IMR-90 (cell line): Measurements from ENCODE around the gene PLEKHH2. TPM values are rescaled to one million over a fixed set of nuclear protein-coding genes. Genes with fewer than 3 reads are reported as not detected.
A peak's percentile ranks its signal among the peaks of the same experiment; 100 is the strongest.

ENCODE experiments used
- ATAC-seq: fragments of 200-7000 bp; cut with Tn5 transposase; 2 replicates; pipeline ENCODE4 v1.9.1; 2020; ENCODE audit warnings: low read depth, mild to moderate bottlenecking, moderate library complexity
- BruUV-seq: library from RNA; stranded (reverse); fragments of 400-500 nt; replicated peaks from 2 replicates; lab custom pipeline; 2021; lab: Mats Ljungman, UMichigan
- CTCF ChIA-PET: fragments of 300-600 bp; formaldehyde crosslinking; extraction: SDS; loops from one replicate; lab custom pipeline; 2021; ENCODE audit warnings: antibody characterized with exemption; lab: Yijun Ruan, JAX
- POLR2A ChIA-PET: fragments of 300-600 bp; sonication (Branson Sonifier 250); formaldehyde crosslinking; loops from one replicate; lab custom pipeline; 2022; ENCODE audit warnings: antibody characterized with exemption; ENCODE audit not compliant: unreplicated experiment; lab: Charles Lee
- DNase-seq: peaks from one replicate; pipeline ENCODE4 v3.0.0; 2013
- H2AFZ ChIP-seq: replicated peaks from 2 replicates; pipeline ENCODE3; 2013; ENCODE audit warnings: low read length, mild to moderate bottlenecking; ENCODE audit not compliant: poor library complexity
- H2AK5ac ChIP-seq: 2 replicates; pipeline ENCODE4 v1.6.1; 2013; ENCODE audit warnings: low read depth, low read length, inconsistent platforms
- H2AK9ac ChIP-seq: replicated peaks from 2 replicates; pipeline ENCODE3; 2013; ENCODE audit warnings: mild to moderate bottlenecking, low read depth, low read length, moderate library complexity; ENCODE audit not compliant: poor library complexity
- H2BK120ac ChIP-seq: 2 replicates; pipeline ENCODE4 v1.6.1; 2013; ENCODE audit warnings: low read depth, low read length, inconsistent platforms
- H2BK15ac ChIP-seq: 3 replicates; pipeline ENCODE4 v1.6.1; 2013; ENCODE audit warnings: low read depth, low read length, inconsistent platforms
- H2BK20ac ChIP-seq: 2 replicates; pipeline ENCODE4 v1.6.1; 2013; ENCODE audit warnings: low read depth, mild to moderate bottlenecking, inconsistent platforms, low read length, moderate library complexity
- H2BK5ac ChIP-seq: 2 replicates; pipeline ENCODE4 v1.6.1; 2013; ENCODE audit warnings: mild to moderate bottlenecking, low read depth, low read length, inconsistent platforms; ENCODE audit not compliant: poor library complexity, severe bottlenecking
- H3K14ac ChIP-seq: replicated peaks from 2 replicates; pipeline ENCODE4 v1.6.1; 2013; ENCODE audit warnings: low read depth, low read length, inconsistent platforms
- H3K18ac ChIP-seq: 2 replicates; pipeline ENCODE4 v1.6.1; 2013; ENCODE audit warnings: low read depth, low read length, control low read depth
- H3K23ac ChIP-seq: 2 replicates; pipeline ENCODE4 v1.6.1; 2013; ENCODE audit warnings: low read depth, low read length, inconsistent platforms
- H3K27ac ChIP-seq: 2 replicates; pipeline ENCODE4 v1.5.1; 2013; ENCODE audit warnings: mild to moderate bottlenecking, control low read depth, low read length; ENCODE audit not compliant: insufficient read depth
- H3K27me3 ChIP-seq: 2 replicates; pipeline ENCODE4 v1.6.1; 2013; ENCODE audit warnings: low read length; ENCODE audit not compliant: control insufficient read depth, insufficient read depth
- H3K36me3 ChIP-seq: 2 replicates; pipeline ENCODE4 v1.6.1; 2013; ENCODE audit warnings: low read length, mixed read lengths; ENCODE audit not compliant: control insufficient read depth, insufficient read depth
- H3K4ac ChIP-seq: 2 replicates; pipeline ENCODE4 v1.6.1; 2013; ENCODE audit warnings: low read depth, low read length, inconsistent platforms
- H3K4me1 ChIP-seq: 2 replicates; pipeline ENCODE4 v1.6.1; 2013; ENCODE audit warnings: low read length, mixed read lengths; ENCODE audit not compliant: control insufficient read depth, insufficient read depth
- H3K4me2 ChIP-seq: 2 replicates; pipeline ENCODE4 v1.6.1; 2013; ENCODE audit warnings: low read depth, mild to moderate bottlenecking, control low read depth, low read length, moderate library complexity
- H3K4me3 ChIP-seq: 2 replicates; pipeline ENCODE4 v1.5.1; 2013; ENCODE audit warnings: low read depth, mild to moderate bottlenecking, control low read depth, low read length, moderate library complexity; ENCODE audit not compliant: insufficient read depth
- H3K56ac ChIP-seq: 2 replicates; pipeline ENCODE4 v1.6.1; 2013; ENCODE audit warnings: low read length, inconsistent platforms; ENCODE audit not compliant: insufficient read depth; ENCODE audit errors: extremely low read depth
- H3K79me1 ChIP-seq, 2 experiments: 2 replicates each; pipeline ENCODE4 v1.6.1; 2013; ENCODE audit warnings: low read length in 2 of 2, inconsistent platforms in 1 of 2, low read depth in 1 of 2
- H3K9ac ChIP-seq: 2 replicates; pipeline ENCODE4 v1.6.1; 2013; ENCODE audit warnings: low read depth, low read length, control low read depth
- H3K9me1 ChIP-seq: 2 replicates; pipeline ENCODE4 v1.6.1; 2013; ENCODE audit warnings: low read length, inconsistent platforms; ENCODE audit not compliant: insufficient read depth
- H3K9me3 ChIP-seq: 2 replicates; pipeline ENCODE4 v1.6.1; 2013; ENCODE audit warnings: low read length; ENCODE audit not compliant: control insufficient read depth, insufficient read depth
- H4K20me1 ChIP-seq: 2 replicates; pipeline ENCODE4 v1.6.1; 2013; ENCODE audit warnings: low read length, inconsistent platforms; ENCODE audit not compliant: insufficient read depth
- H4K5ac ChIP-seq: 2 replicates; pipeline ENCODE4 v1.6.1; 2013; ENCODE audit warnings: mild to moderate bottlenecking, low read depth, low read length, control low read depth
- H4K8ac ChIP-seq, 2 experiments: 2 replicates each; pipeline ENCODE4 v1.6.1; 2013; ENCODE audit warnings: low read depth in 2 of 2, low read length in 2 of 2, control low read depth in 1 of 2, inconsistent platforms in 1 of 2
- H4K91ac ChIP-seq: 2 replicates; pipeline ENCODE4 v1.6.1; 2013; ENCODE audit warnings: low read depth, low read length, inconsistent platforms; ENCODE audit not compliant: insufficient read depth
- BHLHE40 ChIP-seq: fragments of 150-350 bp; IDR thresholded peaks from 2 replicates; pipeline ENCODE4 v1.6.1; 2016; ENCODE audit warnings: mild to moderate bottlenecking, low read depth, low read length
- CEBPB ChIP-seq: IDR thresholded peaks from 2 replicates; pipeline ENCODE4 v1.6.1; 2012; ENCODE audit warnings: low read depth, low read length, improper control_type of control experiment
- CHD1 ChIP-seq: IDR thresholded peaks from 2 replicates; pipeline ENCODE4 v1.6.1; 2012; ENCODE audit warnings: low read depth, low read length, improper control_type of control experiment
- FOS ChIP-seq: fragments of 150-350 bp; IDR thresholded peaks from 2 replicates; pipeline ENCODE4 v1.6.1; 2016; ENCODE audit warnings: low read depth, low read length
- MAFK ChIP-seq: IDR thresholded peaks from 2 replicates; pipeline ENCODE4 v1.6.1; 2012; ENCODE audit warnings: low read depth, low read length, improper control_type of control experiment
- MAZ ChIP-seq: IDR thresholded peaks from 2 replicates; pipeline ENCODE4 v1.6.1; 2012; ENCODE audit warnings: low read depth, mild to moderate bottlenecking, low read length, improper control_type of control experiment, moderate library complexity, borderline replicate concordance
- MXI1 ChIP-seq: IDR thresholded peaks from 2 replicates; pipeline ENCODE4 v1.6.1; 2012; ENCODE audit warnings: low read depth, mild to moderate bottlenecking, low read length, moderate library complexity, borderline replicate concordance
- NFE2L2 ChIP-seq: fragments of 150-350 bp; IDR thresholded peaks from 2 replicates; pipeline ENCODE4 v1.6.1; 2016; ENCODE audit warnings: low read depth, mild to moderate bottlenecking, low read length
- POLR2A ChIP-seq: IDR thresholded peaks from 2 replicates; pipeline ENCODE4 v1.6.1; 2012; ENCODE audit warnings: mild to moderate bottlenecking, low read depth, low read length
- RAD21 ChIP-seq: IDR thresholded peaks from 2 replicates; pipeline ENCODE4 v1.6.1; 2012; ENCODE audit warnings: low read length, improper control_type of control experiment
- RCOR1 ChIP-seq: IDR thresholded peaks from 2 replicates; pipeline ENCODE4 v1.6.1; 2012; ENCODE audit warnings: mild to moderate bottlenecking, low read length, improper control_type of control experiment; ENCODE audit not compliant: insufficient replicate concordance
- RFX5 ChIP-seq: IDR thresholded peaks from 2 replicates; pipeline ENCODE4 v1.8.0; 2012; ENCODE audit warnings: low read depth, mild to moderate bottlenecking, low read length, moderate library complexity
- SMC3 ChIP-seq: fragments of 150-350 bp; IDR thresholded peaks from 2 replicates; pipeline ENCODE4 v1.6.1; 2016; ENCODE audit warnings: low read depth, mild to moderate bottlenecking, antibody characterized with exemption, low read length, moderate library complexity
- WGBS, 2 experiments: methylation state at CpG; one replicate each; pipeline versions ENCODE4 v1.1.5 to v1.1.7; 2013; ENCODE audit warnings: missing lambda C conversion rate in 2 of 2; ENCODE audit not compliant: insufficient read length in 1 of 2; ENCODE audit errors: extremely low coverage in 2 of 2; 5-methylcytosine and 5-hydroxymethylcytosine counted together
- dilution Hi-C: fragments of 300-500 bp; cut with HindIII; formaldehyde crosslinking; loops from one replicate; pipeline ENCODE4 v1.14.3; 2018; ENCODE audit warnings: low sequenced_read_pairs; ENCODE audit not compliant: unreplicated experiment
- in situ Hi-C: fragments of 300-500 bp; cut with MboI; formaldehyde crosslinking; loops from 3 replicates; pipeline ENCODE4 v1.14.3; 2019; ENCODE audit warnings: low sequenced_read_pairs, inconsistent platforms, mixed read lengths
- intact Hi-C: fragments of 100-400 bp; cut with micrococcal nuclease; formaldehyde crosslinking; loops from 2 replicates; pipeline ENCODE4 v1.10.0; 2022
- polyA plus RNA-seq, 3 experiments: library from polyadenylated mRNA; depleted of rRNA; stranded (reverse); fragments of >200 nt; gene quantifications; 2 replicates each; pipeline ENCODE4 v1.2.3, GENCODE V29; 2012; ENCODE audit warnings: low replicate concordance in 1 of 3
- total RNA-seq: library from RNA; depleted of rRNA; stranded (reverse); fragments of >200 nt; gene quantifications from 2 replicates; pipeline ENCODE4 v1.2.3, GENCODE V29; 2012
- TF ChIP-seq, protein P1 (sequence below): fragments of 150-350 bp; IDR thresholded peaks from 2 replicates; pipeline ENCODE4 v1.6.1; 2016; ENCODE audit warnings: low read depth, mild to moderate bottlenecking, low read length, moderate library complexity, borderline replicate concordance
- TF ChIP-seq, protein P2 (sequence below): fragments of 150-350 bp; IDR thresholded peaks from 2 replicates; pipeline ENCODE4 v1.6.1; 2017; ENCODE audit warnings: mild to moderate bottlenecking, antibody characterized with exemption, low read length, low read depth
- TF ChIP-seq, protein P3 (sequence below): conservative IDR thresholded peaks from 2 replicates; pipeline ENCODE4 v1.5.1; 2012; ENCODE audit warnings: mild to moderate bottlenecking, low read depth, low read length, improper control_type of control experiment

The PLEKHH2 gene
- total and polyA plus RNA-seq, 2 of the 4 experiments (the other 2 are of a cell fraction), result 2.0 to 3.3 TPM

DNA sequence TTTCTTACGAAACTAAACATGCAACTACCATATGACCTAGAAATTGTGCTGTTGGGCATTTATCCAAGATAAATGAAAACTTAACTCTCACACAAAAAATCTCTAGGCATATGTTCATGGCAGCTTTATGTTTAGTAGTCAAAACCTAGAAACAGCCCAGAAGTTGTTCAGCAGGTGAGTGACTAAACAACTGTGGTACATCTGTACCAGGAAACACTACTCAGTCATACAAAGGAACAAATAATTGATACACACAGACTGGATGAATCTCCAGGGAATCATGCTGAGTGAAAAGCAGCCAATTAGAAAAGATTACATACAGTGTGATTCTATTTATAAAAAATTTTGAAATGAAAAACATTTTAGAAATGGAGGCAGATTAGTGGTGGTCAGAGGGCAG is 166.1 kb downstream of the PLEKHH2 start:
- no TSS peak for BruUV-seq
- H3K4ac ChIP-seq, result no peak overlapping the region
- in situ Hi-C loops, result no loop called here
- ChIA-PET CTCF (no interaction called here), POLR2A (no interaction called here)
- H3K79me1 ChIP-seq, result no peaks in the 10 kb centered on the region
- H3K56ac ChIP-seq, result no peak overlapping the region
- H3K4me3 ChIP-seq, result no peak overlapping the region
- no peak overlapping the region for H3K23ac ChIP-seq
- H3K27ac ChIP-seq, result no peak overlapping the region
- no peaks in the 10 kb centered on the region for H3K9me1 ChIP-seq
- no peak overlapping the region for H2AK5ac ChIP-seq
- ATAC-seq, result no peak
- no peaks in the 10 kb centered on the region for H4K20me1 ChIP-seq
- intact Hi-C loops, result no loop called here
- peak; percentile 1 for DNase-seq
- no peak overlapping the region for H2AFZ ChIP-seq
- H4K8ac ChIP-seq, result no peak overlapping the region
- no peaks in the 10 kb centered on the region for H3K9me3 ChIP-seq
- no peak overlapping the region for H2BK15ac ChIP-seq
- no peak overlapping the region for H3K9ac ChIP-seq
- H3K36me3 ChIP-seq, result 0 out of 2 replicates have a peak, but pooled peaks cover 4% of the 10 kb centered on the region
- H3K27me3 ChIP-seq, result no peaks in the 10 kb centered on the region
- no CpG with 5 or more reads among the region's 1 CpG for WGBS, 2 experiments
- H3K4me1 ChIP-seq, result no peaks in the 10 kb centered on the region
- H2BK120ac ChIP-seq, result no peak overlapping the region
- no peak for TF ChIP-seq SMC3
- TF ChIP-seq CEBPB, result no peak
- no peak for TF ChIP-seq RCOR1
- no peak for TF ChIP-seq NFE2L2
- no peak for TF ChIP-seq MXI1
- no peak for TF ChIP-seq BHLHE40
- no peak for TF ChIP-seq MAZ
- no peak for TF ChIP-seq RFX5
- no peak for TF ChIP-seq FOS
- TF ChIP-seq MAFK, result no peak
- TF ChIP-seq, protein P1, sequence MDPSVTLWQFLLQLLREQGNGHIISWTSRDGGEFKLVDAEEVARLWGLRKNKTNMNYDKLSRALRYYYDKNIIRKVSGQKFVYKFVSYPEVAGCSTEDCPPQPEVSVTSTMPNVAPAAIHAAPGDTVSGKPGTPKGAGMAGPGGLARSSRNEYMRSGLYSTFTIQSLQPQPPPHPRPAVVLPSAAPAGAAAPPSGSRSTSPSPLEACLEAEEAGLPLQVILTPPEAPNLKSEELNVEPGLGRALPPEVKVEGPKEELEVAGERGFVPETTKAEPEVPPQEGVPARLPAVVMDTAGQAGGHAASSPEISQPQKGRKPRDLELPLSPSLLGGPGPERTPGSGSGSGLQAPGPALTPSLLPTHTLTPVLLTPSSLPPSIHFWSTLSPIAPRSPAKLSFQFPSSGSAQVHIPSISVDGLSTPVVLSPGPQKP, result no peak
- no peak for TF ChIP-seq POLR2A
- TF ChIP-seq CHD1, result no peak
- TF ChIP-seq, protein P2, sequence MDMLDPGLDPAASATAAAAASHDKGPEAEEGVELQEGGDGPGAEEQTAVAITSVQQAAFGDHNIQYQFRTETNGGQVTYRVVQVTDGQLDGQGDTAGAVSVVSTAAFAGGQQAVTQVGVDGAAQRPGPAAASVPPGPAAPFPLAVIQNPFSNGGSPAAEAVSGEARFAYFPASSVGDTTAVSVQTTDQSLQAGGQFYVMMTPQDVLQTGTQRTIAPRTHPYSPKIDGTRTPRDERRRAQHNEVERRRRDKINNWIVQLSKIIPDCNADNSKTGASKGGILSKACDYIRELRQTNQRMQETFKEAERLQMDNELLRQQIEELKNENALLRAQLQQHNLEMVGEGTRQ, result no peak
- TF ChIP-seq, protein P3, sequence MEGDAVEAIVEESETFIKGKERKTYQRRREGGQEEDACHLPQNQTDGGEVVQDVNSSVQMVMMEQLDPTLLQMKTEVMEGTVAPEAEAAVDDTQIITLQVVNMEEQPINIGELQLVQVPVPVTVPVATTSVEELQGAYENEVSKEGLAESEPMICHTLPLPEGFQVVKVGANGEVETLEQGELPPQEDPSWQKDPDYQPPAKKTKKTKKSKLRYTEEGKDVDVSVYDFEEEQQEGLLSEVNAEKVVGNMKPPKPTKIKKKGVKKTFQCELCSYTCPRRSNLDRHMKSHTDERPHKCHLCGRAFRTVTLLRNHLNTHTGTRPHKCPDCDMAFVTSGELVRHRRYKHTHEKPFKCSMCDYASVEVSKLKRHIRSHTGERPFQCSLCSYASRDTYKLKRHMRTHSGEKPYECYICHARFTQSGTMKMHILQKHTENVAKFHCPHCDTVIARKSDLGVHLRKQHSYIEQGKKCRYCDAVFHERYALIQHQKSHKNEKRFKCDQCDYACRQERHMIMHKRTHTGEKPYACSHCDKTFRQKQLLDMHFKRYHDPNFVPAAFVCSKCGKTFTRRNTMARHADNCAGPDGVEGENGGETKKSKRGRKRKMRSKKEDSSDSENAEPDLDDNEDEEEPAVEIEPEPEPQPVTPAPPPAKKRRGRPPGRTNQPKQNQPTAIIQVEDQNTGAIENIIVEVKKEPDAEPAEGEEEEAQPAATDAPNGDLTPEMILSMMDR, result no peak
- no peak for TF ChIP-seq RAD21
- H2BK5ac ChIP-seq, result no peak overlapping the region
- H3K4me2 ChIP-seq, result no peak overlapping the region
- H3K18ac ChIP-seq, result no peak overlapping the region
- H2AK9ac ChIP-seq, result no peak overlapping the region
- H3K14ac ChIP-seq, result no peak overlapping the region
- H4K5ac ChIP-seq, result no peak overlapping the region
- no peak overlapping the region for H4K91ac ChIP-seq
- dilution Hi-C loops, result no loop called here
- H2BK20ac ChIP-seq, result no peak overlapping the region
